ENCODE results near the gene PRAC1. TPM values are rescaled to one million over a fixed set of nuclear protein-coding genes. Genes with fewer than 3 reads are reported as not detected.

PRAC1 gene
- total RNA-seq, 1 donor from 2014 or later, result 9.6 TPM

DNA sequence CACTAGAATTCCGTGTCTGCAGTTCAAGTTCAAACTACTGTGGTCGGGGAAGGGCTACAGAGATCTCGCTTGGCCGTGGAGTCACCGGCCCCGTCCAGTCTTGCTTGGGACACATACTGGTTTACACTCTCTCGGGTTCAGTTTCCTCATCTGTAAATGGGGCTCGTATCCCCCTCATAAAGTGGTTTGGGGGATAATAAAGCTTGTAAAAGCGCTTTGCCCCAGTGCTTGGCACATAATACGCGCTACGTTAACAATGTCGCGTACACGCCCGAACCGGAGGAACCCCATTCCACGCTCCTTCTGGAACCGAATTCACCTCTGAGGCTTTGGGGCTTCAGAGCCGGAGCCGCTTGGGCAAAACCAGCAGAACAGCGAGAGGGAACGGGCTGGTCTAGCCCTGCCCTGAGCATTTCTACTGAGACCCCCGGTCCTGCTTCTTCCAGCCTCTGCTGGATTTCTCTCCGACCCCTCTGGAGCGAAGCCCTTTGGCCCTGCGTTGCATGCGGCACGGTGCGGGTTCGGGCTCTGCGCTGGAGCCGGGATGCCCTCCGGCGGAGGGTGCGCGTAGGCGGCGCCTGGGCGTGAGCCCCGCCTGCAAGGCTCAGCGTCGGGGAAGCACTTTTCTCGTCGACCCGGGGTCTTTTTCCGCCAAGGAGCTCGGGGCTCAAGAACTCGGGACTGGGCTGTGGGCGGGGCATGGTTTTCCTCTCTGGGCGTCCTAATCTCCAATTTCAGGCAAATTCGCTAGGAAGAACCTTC, 32.4 kb upstream of the PRAC1 start:
- peak overlapping the region in 1 of 2 donors; percentile 10 for H3K4me3 ChIP-seq
- H3K9me3 ChIP-seq, result no peaks in the 10 kb centered on the region
- intact Hi-C loops (cut with DNase I), result no loop called here
- TF ChIP-seq POLR2A (IDR thresholded peaks at IDR 0.05), result no peak
- TF ChIP-seq POLR2AphosphoS5 (IDR thresholded peaks at IDR 0.05; ENCODE audit: insufficient read depth in 1 of 2, low read depth in 1 of 2), result peak in 1 of 2 donors; percentile 11
- TF ChIP-seq, protein P1, sequence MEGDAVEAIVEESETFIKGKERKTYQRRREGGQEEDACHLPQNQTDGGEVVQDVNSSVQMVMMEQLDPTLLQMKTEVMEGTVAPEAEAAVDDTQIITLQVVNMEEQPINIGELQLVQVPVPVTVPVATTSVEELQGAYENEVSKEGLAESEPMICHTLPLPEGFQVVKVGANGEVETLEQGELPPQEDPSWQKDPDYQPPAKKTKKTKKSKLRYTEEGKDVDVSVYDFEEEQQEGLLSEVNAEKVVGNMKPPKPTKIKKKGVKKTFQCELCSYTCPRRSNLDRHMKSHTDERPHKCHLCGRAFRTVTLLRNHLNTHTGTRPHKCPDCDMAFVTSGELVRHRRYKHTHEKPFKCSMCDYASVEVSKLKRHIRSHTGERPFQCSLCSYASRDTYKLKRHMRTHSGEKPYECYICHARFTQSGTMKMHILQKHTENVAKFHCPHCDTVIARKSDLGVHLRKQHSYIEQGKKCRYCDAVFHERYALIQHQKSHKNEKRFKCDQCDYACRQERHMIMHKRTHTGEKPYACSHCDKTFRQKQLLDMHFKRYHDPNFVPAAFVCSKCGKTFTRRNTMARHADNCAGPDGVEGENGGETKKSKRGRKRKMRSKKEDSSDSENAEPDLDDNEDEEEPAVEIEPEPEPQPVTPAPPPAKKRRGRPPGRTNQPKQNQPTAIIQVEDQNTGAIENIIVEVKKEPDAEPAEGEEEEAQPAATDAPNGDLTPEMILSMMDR (IDR thresholded peaks at IDR 0.05), result no peak
- H3K4me1 ChIP-seq, result peaks cover 37% of the 10 kb centered on the region
- peaks cover 4% of the 10 kb centered on the region for H3K27me3 ChIP-seq
- H3K36me3 ChIP-seq, result no peaks in the 10 kb centered on the region
- H3K27ac ChIP-seq, result no peak overlapping the region
- no peak for DNase-seq (ENCODE audit: extremely low spot score in 2 of 2)

DNA sequence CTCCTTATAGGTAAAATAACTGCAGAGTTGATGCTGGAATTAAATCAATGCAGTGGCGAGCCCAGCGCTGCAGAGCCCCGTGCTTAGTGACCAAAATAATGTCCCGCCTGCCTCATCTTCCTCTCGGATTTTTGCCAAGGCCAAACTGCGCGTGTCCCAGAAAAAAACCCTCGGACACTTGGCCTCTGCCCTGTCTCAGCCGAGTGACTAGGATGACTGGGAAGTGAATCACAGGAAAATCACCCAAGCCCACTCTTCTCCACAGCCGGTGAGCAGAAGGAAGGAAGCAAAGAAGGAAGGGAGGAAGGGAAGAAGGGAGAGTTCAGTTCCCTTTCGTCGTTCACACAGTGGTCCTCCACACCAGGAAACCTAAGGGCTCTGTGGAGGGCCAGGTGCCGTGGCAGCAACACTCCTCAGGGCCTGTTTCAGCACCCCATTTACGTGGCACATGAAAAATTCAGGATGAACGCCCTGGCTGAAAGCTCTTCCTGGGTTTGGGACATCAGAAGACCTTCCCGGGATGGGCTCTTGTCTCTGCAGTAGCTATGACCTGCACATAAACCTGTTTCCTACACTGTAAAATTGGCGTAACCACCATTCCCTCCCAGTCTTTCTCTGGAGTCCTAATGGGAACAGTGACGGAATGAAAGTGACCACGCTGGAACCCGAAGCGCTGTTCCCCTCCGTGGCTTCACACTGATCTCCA, 31.6 kb upstream of the PRAC1 start:
- peaks cover 37% of the 10 kb centered on the region for H3K4me1 ChIP-seq
- TF ChIP-seq POLR2AphosphoS5 (IDR thresholded peaks at IDR 0.05; ENCODE audit: insufficient read depth in 1 of 2, low read depth in 1 of 2) (no peak), POLR2A (IDR thresholded peaks at IDR 0.05) (no peak)
- TF ChIP-seq, protein P1 (IDR thresholded peaks at IDR 0.05), result no peak
- intact Hi-C loops (cut with DNase I), result no loop called here
- H3K4me3 ChIP-seq, result no peak overlapping the region
- no peak for DNase-seq (ENCODE audit: extremely low spot score in 2 of 2)
- peaks cover 7% of the 10 kb centered on the region for H3K27me3 ChIP-seq
- H3K36me3 ChIP-seq, result no peaks in the 10 kb centered on the region
- no peaks in the 10 kb centered on the region for H3K9me3 ChIP-seq
- H3K27ac ChIP-seq, result peak overlapping the region; percentile 31

DNA sequence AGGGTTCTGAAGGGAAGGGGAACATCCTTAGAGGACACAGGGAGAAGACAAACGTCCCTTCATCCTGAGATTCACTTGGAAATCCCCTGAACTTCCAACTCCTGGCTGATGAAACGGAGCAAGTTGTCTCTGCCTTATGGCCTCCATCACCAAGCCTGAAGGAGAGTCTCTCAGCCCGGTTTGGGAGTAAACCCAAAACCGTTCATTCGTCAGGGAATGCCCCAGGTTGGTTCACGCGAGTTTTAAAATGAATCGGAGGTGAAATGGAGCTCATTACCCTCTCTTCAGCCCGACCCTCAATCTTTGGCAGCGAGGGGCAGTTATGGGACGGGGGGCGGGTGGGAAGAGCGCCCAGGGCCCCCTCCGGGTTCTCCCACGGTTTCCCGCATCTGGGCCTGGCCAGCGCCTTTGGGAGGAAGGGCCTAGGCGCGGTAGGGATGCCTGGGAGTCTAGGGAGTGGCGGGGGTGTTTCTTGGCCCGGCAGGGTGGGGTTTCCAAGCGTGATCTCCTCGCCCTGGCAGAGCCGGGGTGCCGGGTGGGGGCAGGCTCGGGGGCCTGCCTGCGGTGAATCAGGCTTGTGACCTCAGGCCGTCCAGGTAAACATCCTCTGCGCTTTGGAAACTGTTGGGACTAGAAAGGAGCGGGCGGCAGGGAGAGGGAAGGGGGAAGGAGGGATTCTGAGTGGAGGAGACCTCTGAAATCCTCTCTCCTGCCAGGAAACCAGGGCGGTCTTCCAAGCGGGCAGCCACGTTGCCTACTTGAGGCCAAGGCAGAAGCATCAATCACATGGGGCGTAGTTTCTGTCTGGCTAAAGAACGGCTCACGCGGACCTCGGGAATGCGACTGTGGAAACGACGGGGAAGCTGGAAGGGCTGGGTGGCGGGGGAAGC, 30.3 kb upstream of the PRAC1 start:
- Histone ChIP-seq H3K27ac (peak overlapping the region; percentile 31), H3K9me3 (no peaks in the 10 kb centered on the region), H3K4me3 (no peak overlapping the region), H3K4me1 (peaks cover 38% of the 10 kb centered on the region), H3K36me3 (no peaks in the 10 kb centered on the region), H3K27me3 (peaks cover 18% of the 10 kb centered on the region)
- no peak for DNase-seq (ENCODE audit: extremely low spot score in 2 of 2)
- TF ChIP-seq POLR2A (IDR thresholded peaks at IDR 0.05) (no peak), POLR2AphosphoS5 (IDR thresholded peaks at IDR 0.05; ENCODE audit: insufficient read depth in 1 of 2, low read depth in 1 of 2) (peak in 1 of 2 donors; percentile 17)
- TF ChIP-seq, protein P1 (IDR thresholded peaks at IDR 0.05), result no peak
- intact Hi-C loops (cut with DNase I), result no loop called here

DNA sequence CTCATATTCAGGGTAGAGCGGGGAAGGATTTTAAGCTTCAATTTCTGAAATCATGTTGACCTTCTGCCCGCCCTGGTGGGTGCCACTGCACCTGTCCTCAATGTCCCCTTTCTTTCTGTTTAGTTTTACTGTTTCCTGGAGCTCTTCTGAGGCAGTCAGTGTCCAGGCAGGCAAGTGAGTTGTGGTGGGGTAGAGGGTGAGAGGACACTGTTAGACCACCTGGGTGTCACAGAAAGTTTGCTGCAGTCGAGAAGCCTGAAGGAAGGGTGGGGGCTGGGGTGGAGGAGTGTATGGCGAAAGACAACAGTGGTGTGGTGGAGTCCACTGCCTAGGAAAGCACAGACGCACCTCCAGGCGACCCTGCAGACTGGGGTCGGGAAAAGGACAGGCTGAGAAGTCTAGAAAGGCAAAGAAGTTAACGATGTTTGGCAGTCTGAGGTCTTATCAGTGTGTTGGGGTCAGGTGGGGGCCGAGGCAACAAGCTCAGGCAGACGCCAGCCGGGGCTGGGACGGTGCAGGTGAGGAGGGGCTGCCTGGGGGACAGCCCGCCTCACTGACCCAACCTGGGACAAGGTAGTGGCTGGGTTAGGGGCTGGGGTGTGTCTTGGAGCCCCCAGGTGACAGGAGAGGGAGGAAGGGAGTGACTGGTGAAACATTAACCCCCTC, 29.5 kb upstream of the PRAC1 start:
- no peak for DNase-seq (ENCODE audit: extremely low spot score in 2 of 2)
- H3K27ac ChIP-seq, result peak overlapping the region; percentile 31
- H3K4me3 ChIP-seq, result no peak overlapping the region
- intact Hi-C loops (cut with DNase I), result no loop called here
- TF ChIP-seq, protein P1 (IDR thresholded peaks at IDR 0.05), result no peak
- no peaks in the 10 kb centered on the region for H3K36me3 ChIP-seq
- peaks cover 19% of the 10 kb centered on the region for H3K27me3 ChIP-seq
- H3K9me3 ChIP-seq, result no peaks in the 10 kb centered on the region
- H3K4me1 ChIP-seq, result peaks cover 46% of the 10 kb centered on the region

Data from vagina (tissue), 2 donors.